Measurements from ENCODE around the gene SNED1. TPM values are rescaled to one million over a fixed set of nuclear protein-coding genes. Genes with fewer than 3 reads are reported as not detected.

Gene SNED1
- total and polyA plus RNA-seq, 2 donors (not counting 1 experiment from before 2014, with no cell fraction given) = 27.2 to 39.5 TPM

GRCh38 chr2:241096979-241097378 lies 98.6 kb downstream of the SNED1 start:
- Histone ChIP-seq H3K9me3 (ENCODE audit: control insufficient read depth, insufficient read depth, low read depth, low read length) (no peaks in the 10 kb centered on the region), H4K20me1 (ENCODE audit: control insufficient read depth, extremely low read depth, insufficient read depth, low read length) (no peaks in the 10 kb centered on the region), H2AFZ (ENCODE audit: low read length) (no peak overlapping the region), H3K4me3 (replicated peaks in 1 of 4; ENCODE audit: control extremely low read depth in 1 of 4, insufficient read depth in 1 of 4, low read depth in 3 of 4, low read length in 4 of 4) (no peak overlapping the region), H3K27ac (ENCODE audit: insufficient read depth, low read length) (no peak overlapping the region), H3K4me1 (ENCODE audit: control insufficient read depth, extremely low read depth, insufficient read depth, low read length) (no peaks in the 10 kb centered on the region), H3K9ac (ENCODE audit: insufficient read depth, low read length) (no peak overlapping the region), H3K79me2 (ENCODE audit: control insufficient read depth, insufficient read depth, low read length) (peaks cover 23% of the 10 kb centered on the region), H3K27me3 (ENCODE audit: control insufficient read depth, insufficient read depth, low read length) (no peaks in the 10 kb centered on the region), H3K4me2 (ENCODE audit: extremely low read depth, insufficient read depth, low read length) (no peak overlapping the region), H3K36me3 (ENCODE audit: control insufficient read depth, insufficient read depth, low read length) (peaks cover 10% of the 10 kb centered on the region)
- TF ChIP-seq CTCF (conservative IDR thresholded peaks at IDR 0.05 in 1 of 2, IDR thresholded peaks at IDR 0.05 in 1 of 2; ENCODE audit: low read depth in 1 of 2, low read length in 2 of 2) (no peak), EZH2 (IDR thresholded peaks at IDR 0.05; ENCODE audit: low read length, missing control alignments) (no peak)
- DNase-seq (ENCODE audit: low read depth in 2 of 2) = no peak

- peaks cover 8% of the 10 kb centered on the region for H3K36me3 ChIP-seq (ENCODE audit: control insufficient read depth, insufficient read depth, low read length)
Observed at GRCh38 chr2:241099246-241099645, 100.8 kb downstream of the SNED1 start.

GRCh38 chr2:241102239-241102803 lies 103.9 kb downstream of the SNED1 start, which contains the start of gene MTERF4:
Gene MTERF4 (minus strand): TSS chr2:241102287. CDS start chr2:241102273, 14 bp downstream.
- H3K27me3 ChIP-seq (ENCODE audit: control insufficient read depth, insufficient read depth, low read length) = no peaks in the 10 kb centered on the region
- H3K4me2 ChIP-seq (ENCODE audit: extremely low read depth, insufficient read depth, low read length) = peak within 1 kb of the TSS; percentile 90
- no peaks in the 10 kb centered on the region for H4K20me1 ChIP-seq (ENCODE audit: control insufficient read depth, extremely low read depth, insufficient read depth, low read length)
- H3K36me3 ChIP-seq (ENCODE audit: control insufficient read depth, insufficient read depth, low read length) = peaks cover 3% of the 10 kb centered on the region
- H3K27ac ChIP-seq (ENCODE audit: insufficient read depth, low read length) = peak within 1 kb of the TSS; percentile 71
- no peaks in the 10 kb centered on the region for H3K9me3 ChIP-seq (ENCODE audit: control insufficient read depth, insufficient read depth, low read depth, low read length)
- peak within 1 kb of the TSS; percentile 95 for H2AFZ ChIP-seq (ENCODE audit: low read length)
- no peaks in the 10 kb centered on the region for H3K4me1 ChIP-seq (ENCODE audit: control insufficient read depth, extremely low read depth, insufficient read depth, low read length)
- H3K79me2 ChIP-seq (ENCODE audit: control insufficient read depth, insufficient read depth, low read length) = peaks cover 24% of the 10 kb centered on the region
- TF ChIP-seq CTCF (conservative IDR thresholded peaks at IDR 0.05 in 1 of 2, IDR thresholded peaks at IDR 0.05 in 1 of 2; ENCODE audit: low read depth in 1 of 2, low read length in 2 of 2) = no peak
- TF ChIP-seq EZH2 (IDR thresholded peaks at IDR 0.05; ENCODE audit: low read length, missing control alignments) = no peak
- H3K4me3 ChIP-seq (replicated peaks in 1 of 4; ENCODE audit: control extremely low read depth in 1 of 4, insufficient read depth in 1 of 4, low read depth in 3 of 4, low read length in 4 of 4) = peak within 1 kb of the TSS; percentile 73 to 86 (median 78)
- peak; percentile 80 for DNase-seq (ENCODE audit: low read depth in 2 of 2)
- H3K9ac ChIP-seq (ENCODE audit: insufficient read depth, low read length) = peak within 1 kb of the TSS; percentile 89

More at GRCh38 chr2:241099246-241099645, 100.8 kb downstream of the SNED1 start:
- Histone ChIP-seq H2AFZ (ENCODE audit: low read length) (no peak overlapping the region), H3K4me2 (ENCODE audit: extremely low read depth, insufficient read depth, low read length) (no peak overlapping the region), H3K79me2 (ENCODE audit: control insufficient read depth, insufficient read depth, low read length) (peaks cover 24% of the 10 kb centered on the region), H3K4me1 (ENCODE audit: control insufficient read depth, extremely low read depth, insufficient read depth, low read length) (no peaks in the 10 kb centered on the region), H3K27me3 (ENCODE audit: control insufficient read depth, insufficient read depth, low read length) (no peaks in the 10 kb centered on the region), H3K27ac (ENCODE audit: insufficient read depth, low read length) (no peak overlapping the region), H3K9ac (ENCODE audit: insufficient read depth, low read length) (no peak overlapping the region), H3K9me3 (ENCODE audit: control insufficient read depth, insufficient read depth, low read depth, low read length) (no peaks in the 10 kb centered on the region), H4K20me1 (ENCODE audit: control insufficient read depth, extremely low read depth, insufficient read depth, low read length) (no peaks in the 10 kb centered on the region), H3K4me3 (replicated peaks in 1 of 4; ENCODE audit: control extremely low read depth in 1 of 4, insufficient read depth in 1 of 4, low read depth in 3 of 4, low read length in 4 of 4) (no peak overlapping the region)
- no peak for TF ChIP-seq EZH2 (IDR thresholded peaks at IDR 0.05; ENCODE audit: low read length, missing control alignments)
- TF ChIP-seq CTCF (conservative IDR thresholded peaks at IDR 0.05 in 1 of 2, IDR thresholded peaks at IDR 0.05 in 1 of 2; ENCODE audit: low read depth in 1 of 2, low read length in 2 of 2) = no peak
- DNase-seq (ENCODE audit: low read depth in 2 of 2) = no peak
